A549 (cell line): ENCODE measurements around the gene CMTM1. TPM values are rescaled to one million over a fixed set of nuclear protein-coding genes. Genes with fewer than 3 reads are reported as not detected.
A peak's percentile ranks its signal among the peaks of the same experiment; 100 is the strongest.

Experiments used
- ATAC-seq, 2 experiments: fragments of 200-7000 bp in 1 of 2; fragments of >200 bp in 1 of 2; cut with Nextera tagmentation in 1 of 2; cut with Tn5 transposase in 1 of 2; 3 replicates each; pipeline versions ENCODE4 v1.8.0 to v1.9.1; 2018 to 2020; ENCODE audit warnings: mild to moderate bottlenecking in 1 of 2, moderate library complexity in 1 of 2
- CTCF ChIA-PET: fragments of 300-600 bp; sonication (Branson Sonifier 250); formaldehyde crosslinking; extraction: SDS; loops from one replicate; lab custom pipeline; 2021; ENCODE audit warnings: antibody characterized with exemption, inconsistent platforms; lab: Yijun Ruan, JAX
- POLR2A ChIA-PET: fragments of 350-600 bp; formaldehyde crosslinking; extraction: SDS; loops from one replicate; lab custom pipeline; 2021; ENCODE audit warnings: antibody characterized with exemption, inconsistent platforms; lab: Yijun Ruan, JAX
- DNase-seq, 2 experiments: peaks; one replicate each; pipeline versions ENCODE4 v3.0.0 to v3.0.0-alpha.2; 2011 to 2016; ENCODE audit warnings: low read depth in 1 of 2, low spot score in 1 of 2
- FAIRE-seq: peaks from 2 replicates; lab custom pipeline; 2011; peaks lifted over from hg19 to GRCh38; lab: Jason Lieb, UNC
- H3K27ac ChIP-seq, 2 experiments: fragments of >200 bp; sonication (Bioruptor Twin); formaldehyde crosslinking; 3 replicates each; pipeline ENCODE4 v1.5.1; 2016 to 2017
- H3K4me1 ChIP-seq: fragments of >200 bp; sonication (Bioruptor Twin); formaldehyde crosslinking; 3 replicates; pipeline ENCODE4 v1.6.1; 2016
- H3K4me2 ChIP-seq: fragments of >200 bp; sonication (Bioruptor Twin); formaldehyde crosslinking; 3 replicates; pipeline ENCODE4 v1.6.1; 2016
- H3K4me3 ChIP-seq: fragments of >200 bp; sonication (Bioruptor Twin); formaldehyde crosslinking; 3 replicates; pipeline ENCODE4 v1.5.1; 2016
- H3K9me3 ChIP-seq: fragments of >200 bp; sonication (Bioruptor Twin); formaldehyde crosslinking; 3 replicates; pipeline ENCODE4 v1.6.1; 2016
- CBX8 ChIP-seq: fragments of 200-600 bp; sonication (generic); IDR thresholded peaks from 2 replicates; pipeline ENCODE4 v1.6.1; 2016
- CEBPB ChIP-seq, 2 experiments: fragments of >200 bp in 1 of 2; sonication (Bioruptor Twin) in 1 of 2; formaldehyde crosslinking in 1 of 2; IDR thresholded peaks; 2 replicates each; pipeline ENCODE4 v1.6.1; 2012 to 2016
- CHD2 ChIP-seq: fragments of 150-350 bp; IDR thresholded peaks from 2 replicates; pipeline ENCODE4 v1.6.1; 2014; ENCODE audit warnings: low read length; ENCODE audit not compliant: partially characterized antibody
- EHF ChIP-seq: fragments of 250-450 bp; sonication (Bioruptor Pico); IDR thresholded peaks from 2 replicates; pipeline ENCODE4 v1.5.0; 2020; ENCODE audit warnings: mild to moderate bottlenecking
- EHMT2 ChIP-seq: fragments of 200-600 bp; sonication (generic); IDR thresholded peaks from 2 replicates; pipeline ENCODE4 v1.6.1; 2016; ENCODE audit warnings: antibody characterized with exemption, low read depth, mild to moderate bottlenecking, moderate library complexity
- EP300 ChIP-seq, 2 experiments: fragments of >200 bp; sonication (Bioruptor Twin); formaldehyde crosslinking; IDR thresholded peaks; 2 replicates in 1 of 2; 3 replicates in 1 of 2; pipeline ENCODE4 v1.6.1; 2016 to 2017
- GATA3 ChIP-seq: IDR thresholded peaks from 2 replicates; pipeline ENCODE4 v1.6.1; 2012; ENCODE audit warnings: borderline replicate concordance
- HOXA7 ChIP-seq: fragments of 250-450 bp; sonication (Bioruptor Pico); IDR thresholded peaks from 2 replicates; pipeline ENCODE4 v1.5.0; 2020; ENCODE audit warnings: mild to moderate bottlenecking, moderate library complexity
- HOXB13 ChIP-seq: fragments of 250-450 bp; sonication (Bioruptor Pico); IDR thresholded peaks from 2 replicates; pipeline ENCODE4 v1.5.0; 2020; ENCODE audit warnings: low read depth, mild to moderate bottlenecking, moderate library complexity
- JUN ChIP-seq, 2 experiments: fragments of >200 bp; sonication (Bioruptor Twin); formaldehyde crosslinking; IDR thresholded peaks; 2 replicates in 1 of 2; 3 replicates in 1 of 2; pipeline ENCODE4 v1.6.1; 2016 to 2017
- NPAS2 ChIP-seq: fragments of 250-450 bp; sonication (Bioruptor Pico); IDR thresholded peaks from 2 replicates; pipeline ENCODE4 v1.8.0; 2022; ENCODE audit warnings: mild to moderate bottlenecking, moderate library complexity, borderline replicate concordance
- RAD21 ChIP-seq, 2 experiments: fragments of >200 bp in 1 of 2; sonication (Bioruptor Twin) in 1 of 2; formaldehyde crosslinking in 1 of 2; IDR thresholded peaks in 1 of 2; conservative IDR thresholded peaks in 1 of 2; 2 replicates in 1 of 2; 3 replicates in 1 of 2; pipeline ENCODE4 v1.6.1; 2012 to 2018; ENCODE audit warnings: inconsistent platforms in 1 of 2
- RFX5 ChIP-seq: fragments of 450-650 bp; IDR thresholded peaks from 2 replicates; pipeline ENCODE4 v1.7.1; 2014; ENCODE audit warnings: antibody characterized with exemption, mild to moderate bottlenecking, moderate library complexity
- RNF2 ChIP-seq: fragments of 200-600 bp; sonication (generic); IDR thresholded peaks from 2 replicates; pipeline ENCODE4 v1.6.1; 2016; ENCODE audit warnings: low read depth, mild to moderate bottlenecking, antibody characterized with exemption, moderate library complexity, borderline replicate concordance
- ZFP36 ChIP-seq: fragments of 450-650 bp; IDR thresholded peaks from 2 replicates; pipeline ENCODE4 v1.6.1; 2014; ENCODE audit warnings: borderline replicate concordance; ENCODE audit not compliant: partially characterized antibody
- ZSCAN20 ChIP-seq: fragments of 250-450 bp; sonication (Bioruptor Pico); IDR thresholded peaks from 2 replicates; pipeline ENCODE4 v1.8.0; 2022; ENCODE audit warnings: mild to moderate bottlenecking, moderate library complexity
- WGBS: methylation state at CpG from one replicate; pipeline ENCODE4 v1.1.6; 2017; ENCODE audit errors: missing lambda C conversion rate; 5-methylcytosine and 5-hydroxymethylcytosine counted together
- polyA minus RNA-seq: library from RNA; depleted of rRNA, polyadenylated mRNA; stranded (reverse); fragments of >200 nt; gene quantifications from 2 replicates; pipeline ENCODE4 v1.2.3, GENCODE V29; 2011; rRNA and poly(A)+ RNA removed
- polyA plus RNA-seq, 4 experiments: library from polyadenylated mRNA; depleted of rRNA in 3 of 4; stranded (reverse); fragments of >200 nt; fragmentation: RNase III in 1 of 4; extraction: RNeasy Plus Mini Kit Qiagen cat#74134 plus additional on column Dnase treatment in 1 of 4; gene quantifications; 2 replicates in 3 of 4; 3 replicates in 1 of 4; pipeline ENCODE4 v1.2.3, GENCODE V29; 2011 to 2017
- TF ChIP-seq, protein P1 (sequence below): IDR thresholded peaks from 2 replicates; pipeline ENCODE4 v1.6.1; 2012; ENCODE audit warnings: low read depth, borderline replicate concordance
- TF ChIP-seq, protein P2 (sequence below): fragments of 150-350 bp; IDR thresholded peaks from 2 replicates; pipeline ENCODE4 v1.6.1; 2014; ENCODE audit warnings: low read depth, mild to moderate bottlenecking, low read length
- TF ChIP-seq, protein P3 (sequence below): fragments of >200 bp; sonication (Bioruptor Twin); formaldehyde crosslinking; IDR thresholded peaks from 2 replicates; pipeline ENCODE4 v1.6.1; 2016
- TF ChIP-seq, protein P4 (sequence below): fragments of 250-450 bp; sonication (Bioruptor Pico); IDR thresholded peaks from 2 replicates; pipeline ENCODE4 v1.5.0; 2020; ENCODE audit warnings: low read depth, mild to moderate bottlenecking, moderate library complexity

CMTM1 gene, protein sequence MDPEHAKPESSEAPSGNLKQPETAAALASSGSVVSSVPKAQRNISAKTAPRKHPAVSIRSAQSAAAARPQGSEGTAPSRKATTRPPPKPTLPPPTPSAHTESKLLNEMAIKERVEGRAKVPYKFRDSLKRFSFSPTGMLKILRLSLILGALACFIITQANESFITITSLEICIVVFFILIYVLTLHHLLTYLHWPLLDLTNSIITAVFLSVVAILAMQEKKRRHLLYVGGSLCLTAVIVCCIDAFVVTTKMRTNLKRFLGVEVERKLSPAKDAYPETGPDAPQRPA
- 1.1 and 1.3 TPM in 2 replicates for polyA plus RNA-seq (2011; rRNA removed)
- 1.9 and 2.7 TPM in 2 replicates for polyA plus RNA-seq (2012; cell fraction: cytosol; rRNA removed)
- 1.4 and 1.6 TPM in 2 replicates for polyA plus RNA-seq (2012; cell fraction: nucleus; rRNA removed)
- polyA plus RNA-seq (2017; fragmentation: RNase III; extraction: RNeasy Plus Mini Kit Qiagen cat#74134 plus additional on column Dnase treatment) = 1.5 to 2.1 TPM (median 1.9 TPM) in 3 replicates
- 1.3 and 2.6 TPM in 2 replicates for polyA minus RNA-seq

DNA sequence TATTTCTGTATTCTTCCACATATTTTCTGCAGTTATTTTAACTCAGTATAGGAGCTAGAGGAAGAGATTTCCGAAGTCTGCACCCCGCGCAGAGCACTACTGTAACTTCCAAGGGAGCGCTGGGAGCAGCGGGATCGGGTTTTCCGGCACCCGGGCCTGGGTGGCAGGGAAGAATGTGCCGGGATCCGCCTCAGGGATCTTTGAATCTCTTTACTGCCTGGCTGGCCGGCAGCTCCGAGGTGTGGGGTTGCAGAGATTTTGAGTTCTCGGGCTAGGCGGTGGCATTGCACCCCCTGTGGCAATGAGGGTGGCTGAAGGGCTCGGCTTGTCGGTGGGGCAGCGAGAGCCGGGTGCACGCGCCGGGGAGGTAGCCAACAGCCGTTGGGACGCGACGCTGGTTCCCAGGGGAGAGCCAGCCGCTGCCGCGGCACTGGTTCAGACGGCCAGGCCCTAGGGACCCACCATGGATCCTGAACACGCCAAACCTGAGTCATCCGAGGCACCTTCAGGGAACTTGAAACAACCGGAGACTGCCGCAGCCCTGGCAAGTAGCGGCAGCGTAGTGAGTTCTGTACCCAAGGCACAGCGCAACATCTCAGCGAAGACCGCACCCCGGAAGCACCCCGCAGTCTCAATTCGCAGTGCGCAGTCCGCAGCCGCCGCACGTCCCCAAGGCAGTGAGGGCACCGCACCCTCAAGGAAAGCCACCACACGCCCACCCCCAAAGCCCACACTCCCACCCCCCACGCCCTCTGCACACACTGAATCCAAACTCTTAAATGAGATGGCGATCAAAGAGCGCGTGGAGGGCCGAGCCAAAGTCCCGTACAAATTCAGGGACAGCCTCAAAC, at the start of gene CMTM1:
Gene CMTM1 (plus strand): TSS at position 389 of the 851 bp plus-strand sequence. CDS start 75 bp downstream, at position 464.
- no peak for ATAC-seq
- TF ChIP-seq, protein P1, sequence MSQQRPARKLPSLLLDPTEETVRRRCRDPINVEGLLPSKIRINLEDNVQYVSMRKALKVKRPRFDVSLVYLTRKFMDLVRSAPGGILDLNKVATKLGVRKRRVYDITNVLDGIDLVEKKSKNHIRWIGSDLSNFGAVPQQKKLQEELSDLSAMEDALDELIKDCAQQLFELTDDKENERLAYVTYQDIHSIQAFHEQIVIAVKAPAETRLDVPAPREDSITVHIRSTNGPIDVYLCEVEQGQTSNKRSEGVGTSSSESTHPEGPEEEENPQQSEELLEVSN = no peak
- no peak for TF ChIP-seq RNF2
- no peak for TF ChIP-seq EHMT2
- TF ChIP-seq, protein P2, sequence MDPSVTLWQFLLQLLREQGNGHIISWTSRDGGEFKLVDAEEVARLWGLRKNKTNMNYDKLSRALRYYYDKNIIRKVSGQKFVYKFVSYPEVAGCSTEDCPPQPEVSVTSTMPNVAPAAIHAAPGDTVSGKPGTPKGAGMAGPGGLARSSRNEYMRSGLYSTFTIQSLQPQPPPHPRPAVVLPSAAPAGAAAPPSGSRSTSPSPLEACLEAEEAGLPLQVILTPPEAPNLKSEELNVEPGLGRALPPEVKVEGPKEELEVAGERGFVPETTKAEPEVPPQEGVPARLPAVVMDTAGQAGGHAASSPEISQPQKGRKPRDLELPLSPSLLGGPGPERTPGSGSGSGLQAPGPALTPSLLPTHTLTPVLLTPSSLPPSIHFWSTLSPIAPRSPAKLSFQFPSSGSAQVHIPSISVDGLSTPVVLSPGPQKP = no peak
- TF ChIP-seq CHD2 = no peak
- TF ChIP-seq NPAS2 = no peak
- no peak for TF ChIP-seq JUN (IDR thresholded peaks at IDR 0.05)
- no peak for TF ChIP-seq ZSCAN20
- no peak for TF ChIP-seq EP300 (IDR thresholded peaks at IDR 0.05)
- TF ChIP-seq GATA3 = no peak
- TF ChIP-seq, protein P3, sequence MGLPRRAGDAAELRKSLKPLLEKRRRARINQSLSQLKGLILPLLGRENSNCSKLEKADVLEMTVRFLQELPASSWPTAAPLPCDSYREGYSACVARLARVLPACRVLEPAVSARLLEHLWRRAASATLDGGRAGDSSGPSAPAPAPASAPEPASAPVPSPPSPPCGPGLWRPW = no peak
- TF ChIP-seq RFX5 = no peak
- TF ChIP-seq, protein P4, sequence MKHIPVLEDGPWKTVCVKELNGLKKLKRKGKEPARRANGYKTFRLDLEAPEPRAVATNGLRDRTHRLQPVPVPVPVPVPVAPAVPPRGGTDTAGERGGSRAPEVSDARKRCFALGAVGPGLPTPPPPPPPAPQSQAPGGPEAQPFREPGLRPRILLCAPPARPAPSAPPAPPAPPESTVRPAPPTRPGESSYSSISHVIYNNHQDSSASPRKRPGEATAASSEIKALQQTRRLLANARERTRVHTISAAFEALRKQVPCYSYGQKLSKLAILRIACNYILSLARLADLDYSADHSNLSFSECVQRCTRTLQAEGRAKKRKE (CRISPR knock-in tag) = no peak
- TF ChIP-seq ZFP36 = no peak
- TF ChIP-seq CEBPB (IDR thresholded peaks at IDR 0.05) = no peak
- no peak for TF ChIP-seq CBX8
- H3K27ac ChIP-seq = no peak within 1 kb of the TSS
- WGBS = 95% methylated on average over 53 of the region's 54 CpGs
- no peak for FAIRE-seq
- no peak within 1 kb of the TSS for H3K4me2 ChIP-seq
- H3K4me1 ChIP-seq = peaks cover 26% of the 10 kb centered on the region
- H3K4me3 ChIP-seq = no peak within 1 kb of the TSS
- no peaks in the 10 kb centered on the region for H3K9me3 ChIP-seq
- POLR2A ChIA-PET = no interaction called here
- no peak for DNase-seq
- CTCF ChIA-PET = interaction anchor here (0.9 to 4.8 kb wide), 3 partner anchors 16 to 96 kb away, joined by 3 to 34 read pairs (median 26); partner anchors contain the start of genes CKLF and TK2

DNA sequence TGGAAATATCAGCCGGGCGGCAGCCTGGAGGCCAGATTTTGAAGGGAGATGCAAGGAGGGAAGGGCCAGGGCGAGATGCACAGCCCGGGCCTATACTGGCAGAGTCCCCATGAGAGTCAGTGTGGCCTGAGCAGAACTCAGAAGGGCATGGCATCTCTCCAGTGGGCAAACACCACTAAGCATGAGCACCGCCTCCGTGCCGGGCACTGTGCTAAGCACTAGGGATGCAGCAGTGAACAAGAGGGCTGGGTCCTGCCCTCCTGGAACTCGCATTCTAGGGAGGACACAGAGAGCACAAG, 49.8 kb upstream of the CMTM1 start:
- FAIRE-seq = no peak
- no peak for DNase-seq
- Histone ChIP-seq H3K4me2 (peak overlapping the region; percentile 75), H3K27ac (peak overlapping the region; percentile 92 to 95), H3K4me3 (peak overlapping the region; percentile 18; the same call in 1 of the 3 replicates), H3K9me3 (no peaks in the 10 kb centered on the region), H3K4me1 (peaks cover 58% of the 10 kb centered on the region)
- ChIA-PET POLR2A (no interaction called here), CTCF (interaction anchor here (0.7 to 2.4 kb wide), 19 partner anchors 14 to 352 kb away, joined by 3 to 41 read pairs (median 4); no protein-coding TSS in a partner anchor)
- ATAC-seq = peak in 1 of 2 experiments; percentile 52; a peak in 3 of 6 replicates
- TF ChIP-seq EHF = peak; percentile 62; the same call in 1 of the 2 replicates
- TF ChIP-seq HOXB13 (CRISPR knock-in tag) = peak; percentile 51; the same call in 1 of the 2 replicates
- TF ChIP-seq HOXA7 (CRISPR knock-in tag) = no peak
- TF ChIP-seq RAD21 (conservative IDR thresholded peaks at IDR 0.05 in 1 of 2, IDR thresholded peaks at IDR 0.05 in 1 of 2) = no peak
- 10% methylated on average over 8 of the region's 8 CpGs for WGBS
